Measurements from ENCODE around the gene PDE4A.

DNA sequence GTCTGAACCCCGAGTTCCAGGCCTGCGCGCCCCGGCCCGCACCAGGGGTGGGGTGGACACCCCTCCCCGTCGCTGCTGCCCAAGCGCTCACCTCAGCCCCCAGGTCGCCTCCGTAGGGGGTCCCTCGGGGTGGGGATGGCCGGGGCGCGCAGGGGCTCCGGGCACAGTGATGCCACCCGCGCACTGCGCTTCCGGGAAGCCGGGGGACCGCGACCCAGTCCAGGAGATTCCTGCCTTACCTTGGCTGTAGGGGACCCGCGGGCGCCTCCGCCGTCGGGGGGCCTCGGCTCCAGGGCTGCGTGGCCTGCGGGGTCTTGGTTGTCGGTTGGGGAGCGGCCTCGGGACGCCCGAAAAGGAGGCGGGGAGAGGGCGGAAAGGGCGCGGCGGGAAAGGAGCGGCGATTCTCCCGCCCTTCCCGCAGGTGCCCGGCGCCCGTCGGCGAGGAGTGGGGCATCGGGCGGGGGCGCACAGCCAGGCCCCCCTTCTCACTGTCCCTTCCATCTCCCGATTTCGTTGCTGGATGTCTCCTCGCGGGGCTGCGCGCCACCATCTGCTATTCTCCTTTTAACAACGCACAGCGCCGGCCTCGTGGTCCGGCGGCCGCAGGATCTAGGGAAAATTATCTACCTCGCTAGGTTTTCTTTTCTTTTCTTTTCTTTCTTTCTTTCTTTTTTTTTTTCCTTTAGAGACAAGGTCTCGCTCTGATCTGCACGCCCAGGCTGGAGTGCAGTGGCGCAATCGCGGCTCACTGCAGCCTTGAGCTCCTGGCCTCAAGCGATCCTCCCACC is 82.9 kb downstream of the PDE4A start, which contains the start of gene KEAP1:
- TF ChIP-seq, protein P1, sequence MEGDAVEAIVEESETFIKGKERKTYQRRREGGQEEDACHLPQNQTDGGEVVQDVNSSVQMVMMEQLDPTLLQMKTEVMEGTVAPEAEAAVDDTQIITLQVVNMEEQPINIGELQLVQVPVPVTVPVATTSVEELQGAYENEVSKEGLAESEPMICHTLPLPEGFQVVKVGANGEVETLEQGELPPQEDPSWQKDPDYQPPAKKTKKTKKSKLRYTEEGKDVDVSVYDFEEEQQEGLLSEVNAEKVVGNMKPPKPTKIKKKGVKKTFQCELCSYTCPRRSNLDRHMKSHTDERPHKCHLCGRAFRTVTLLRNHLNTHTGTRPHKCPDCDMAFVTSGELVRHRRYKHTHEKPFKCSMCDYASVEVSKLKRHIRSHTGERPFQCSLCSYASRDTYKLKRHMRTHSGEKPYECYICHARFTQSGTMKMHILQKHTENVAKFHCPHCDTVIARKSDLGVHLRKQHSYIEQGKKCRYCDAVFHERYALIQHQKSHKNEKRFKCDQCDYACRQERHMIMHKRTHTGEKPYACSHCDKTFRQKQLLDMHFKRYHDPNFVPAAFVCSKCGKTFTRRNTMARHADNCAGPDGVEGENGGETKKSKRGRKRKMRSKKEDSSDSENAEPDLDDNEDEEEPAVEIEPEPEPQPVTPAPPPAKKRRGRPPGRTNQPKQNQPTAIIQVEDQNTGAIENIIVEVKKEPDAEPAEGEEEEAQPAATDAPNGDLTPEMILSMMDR (IDR thresholded peaks at IDR 0.05; ENCODE audit: low read depth, low read length, missing input control) = no peak
- no peak for TF ChIP-seq SP1 (IDR thresholded peaks at IDR 0.05)
- TF ChIP-seq TAF1 (conservative IDR thresholded peaks at IDR 0.05) = no peak
- no peak for TF ChIP-seq FOXA1 (IDR thresholded peaks at IDR 0.05)
